Erythroblast (primary cell): Measurements from ENCODE around the gene YPEL2.

Experiments
- DNase-seq, 2 experiments: peaks; one replicate each; lab custom pipeline; 2025; lab: John Stamatoyannopoulos, UW
- GATA1 ChIP-seq: IDR thresholded peaks from 2 replicates; pipeline ENCODE4 v1.6.1; 2011; ENCODE audit warnings: low read depth, mild to moderate bottlenecking, control low read depth, low read length, moderate library complexity
- POLR2A ChIP-seq: IDR thresholded peaks from 2 replicates; pipeline ENCODE4 v1.6.1; 2011; ENCODE audit warnings: mild to moderate bottlenecking, low read length

YPEL2 gene

GRCh38 chr17:59361916-59362810, 30.7 kb downstream of the YPEL2 start:
- TF ChIP-seq POLR2A = no peak
- no peak for TF ChIP-seq GATA1
- DNase-seq = no peak

DNA sequence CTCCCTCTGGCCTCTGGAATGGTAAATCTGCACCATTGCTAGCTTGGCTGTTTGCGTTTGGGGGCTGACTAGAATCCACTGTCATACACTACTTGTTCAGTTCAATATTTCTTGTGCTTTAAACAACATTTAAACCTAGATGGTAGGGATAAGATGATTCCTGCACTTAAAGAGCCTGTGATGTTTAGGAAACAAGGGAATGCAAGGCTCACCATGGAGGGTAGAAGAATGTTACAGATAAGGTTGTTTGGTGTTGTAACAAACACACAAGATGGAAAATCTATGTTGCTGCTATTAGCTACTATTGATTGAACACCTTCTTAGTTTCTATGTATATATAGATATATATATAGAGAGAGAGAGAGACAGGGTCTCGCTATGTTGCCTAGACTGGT, 31.4 kb downstream of the YPEL2 start:
- DNase-seq = no peak
- TF ChIP-seq GATA1 (no peak), POLR2A (no peak)

DNA sequence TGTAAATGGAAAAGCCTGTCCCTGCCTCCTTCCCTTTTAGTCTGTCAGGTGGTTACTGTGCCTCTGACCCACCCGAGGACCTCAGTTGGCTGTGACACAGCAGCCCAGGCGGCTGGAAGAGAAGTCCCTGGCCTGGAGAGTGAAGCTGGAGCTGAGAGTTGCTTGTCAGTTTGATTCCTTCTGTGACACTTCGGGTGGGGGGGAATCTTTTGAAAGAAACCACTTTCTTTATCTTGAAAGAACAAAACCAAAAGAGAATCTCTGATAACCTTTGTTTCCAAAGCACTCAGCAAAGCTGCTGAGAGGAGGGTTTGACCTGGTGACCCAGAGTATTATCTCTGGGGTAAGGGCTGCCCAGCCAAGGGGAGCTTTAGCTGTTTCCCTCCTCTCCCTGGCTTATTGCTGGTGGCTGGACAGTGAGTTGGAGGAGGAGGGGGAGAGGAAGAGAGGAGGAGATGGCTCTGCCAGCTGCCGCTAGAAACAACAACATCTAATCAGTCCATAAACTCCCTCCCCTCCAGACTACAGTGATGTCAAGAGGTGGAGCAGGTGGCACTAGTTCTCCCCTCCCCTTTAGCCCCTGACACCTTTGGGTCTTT, 34.0 kb downstream of the YPEL2 start:
- peak; percentile 35 to 74 for DNase-seq
- TF ChIP-seq POLR2A = no peak
- no peak for TF ChIP-seq GATA1

GRCh38 chr17:59366040-59366757, 34.7 kb downstream of the YPEL2 start:
- DNase-seq = no peak
- TF ChIP-seq GATA1 (no peak), POLR2A (no peak)

DNA sequence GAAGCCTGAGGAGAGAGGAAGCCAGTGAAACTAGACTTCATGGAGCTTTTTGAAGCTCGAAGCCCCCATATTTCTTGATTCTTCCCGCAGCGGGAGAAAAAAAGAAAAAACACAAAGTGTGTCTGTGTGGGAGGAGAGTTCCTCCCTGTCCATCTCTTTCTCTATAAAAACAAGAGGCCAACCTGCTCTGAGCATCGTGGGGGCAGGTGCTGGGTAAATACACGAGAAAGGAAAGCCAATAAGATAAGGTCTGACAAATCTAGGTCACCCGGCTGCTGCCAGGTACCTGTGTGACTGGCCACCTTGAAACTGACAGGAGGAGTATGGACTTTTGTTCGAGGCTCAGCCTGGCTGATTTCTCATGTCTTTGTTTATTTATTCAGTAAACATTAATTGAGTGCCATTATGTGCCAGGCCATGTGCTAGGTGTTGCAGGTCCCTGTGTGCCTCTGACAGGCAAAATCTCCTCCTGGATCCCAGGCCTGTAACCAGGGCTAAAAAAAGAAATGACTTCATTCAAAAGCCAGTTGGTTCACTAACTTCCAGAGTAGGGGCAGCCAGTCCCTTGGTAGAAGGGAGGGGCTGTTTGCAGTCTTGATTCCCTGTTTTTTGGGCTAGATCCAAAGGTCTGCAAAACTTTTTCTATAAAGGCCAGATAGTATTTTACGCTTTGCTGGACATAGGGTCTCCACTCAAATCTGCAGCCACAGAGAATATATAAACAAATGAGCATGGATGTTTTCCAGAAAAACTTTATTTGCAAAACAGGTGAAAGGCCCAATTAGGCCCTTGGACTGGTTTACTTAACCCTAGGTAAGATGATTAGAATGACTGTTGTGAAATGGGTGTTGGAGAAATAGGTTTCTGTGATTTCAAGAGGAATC, 35.6 kb downstream of the YPEL2 start:
- TF ChIP-seq POLR2A = no peak
- TF ChIP-seq GATA1 = no peak
- DNase-seq = no peak

- no peak for DNase-seq
- TF ChIP-seq POLR2A (no peak), GATA1 (no peak)
These were observed 36.2 kb downstream of the YPEL2 start for GRCh38 chr17:59367657-59368045.

- TF ChIP-seq POLR2A (no peak), GATA1 (no peak)
These were observed 36.9 kb downstream of the YPEL2 start for GRCh38 chr17:59368218-59368857.

DNA sequence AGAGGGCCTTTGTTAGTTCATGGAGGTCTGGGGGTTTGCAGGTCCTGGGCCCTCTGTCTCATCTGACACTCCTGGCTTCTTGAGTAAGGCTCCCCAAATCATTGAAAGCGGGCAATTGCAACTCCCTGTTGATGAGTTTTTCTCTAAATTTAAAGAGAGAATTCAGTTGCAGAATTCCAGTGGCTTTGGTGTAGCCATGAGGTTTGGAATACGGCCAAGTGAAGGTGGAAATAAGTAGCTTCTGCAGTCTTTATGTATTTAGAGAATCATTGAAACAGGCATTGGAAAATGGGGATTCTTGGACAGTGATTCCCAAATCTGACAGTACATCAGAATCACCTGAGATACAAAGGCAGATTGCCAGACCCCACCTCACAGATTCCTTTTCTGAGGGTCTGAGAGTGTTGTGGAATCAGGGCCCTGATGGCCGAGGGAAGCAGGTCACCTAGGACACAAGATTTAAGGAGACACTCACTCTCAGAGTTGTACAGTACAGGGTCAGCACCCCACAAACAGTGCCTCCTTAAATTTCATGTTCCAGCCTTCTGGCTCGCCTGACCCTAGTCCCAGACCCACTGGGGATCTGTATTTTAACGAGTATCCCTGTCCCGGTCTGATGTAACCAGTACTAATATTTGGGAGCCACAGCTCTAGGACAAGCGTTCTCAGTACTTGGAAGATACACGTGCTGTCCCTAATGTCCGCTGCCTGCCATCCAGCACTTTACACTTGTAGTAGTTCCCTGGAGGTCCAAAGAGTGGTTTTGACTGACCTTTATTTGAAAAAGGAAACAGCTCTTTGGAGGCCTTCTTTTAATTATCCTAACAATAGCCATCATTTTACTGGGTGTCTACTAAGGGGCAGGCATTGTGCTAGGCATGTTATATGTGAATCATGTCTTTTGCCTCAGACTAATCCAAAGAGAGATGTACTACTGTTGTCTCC, 37.8 kb downstream of the YPEL2 start:
- TF ChIP-seq POLR2A (no peak), GATA1 (no peak)
- no peak for DNase-seq

More at GRCh38 chr17:59368218-59368857, 36.9 kb downstream of the YPEL2 start:
- DNase-seq = no peak

GRCh38 chr17:59370593-59371299, 39.3 kb downstream of the YPEL2 start:
- DNase-seq = no peak
- TF ChIP-seq GATA1 = no peak
- TF ChIP-seq POLR2A = no peak

GRCh38 chr17:59371416-59372100, 40.1 kb downstream of the YPEL2 start:
- no peak for DNase-seq
- no peak for TF ChIP-seq POLR2A
- no peak for TF ChIP-seq GATA1

DNA sequence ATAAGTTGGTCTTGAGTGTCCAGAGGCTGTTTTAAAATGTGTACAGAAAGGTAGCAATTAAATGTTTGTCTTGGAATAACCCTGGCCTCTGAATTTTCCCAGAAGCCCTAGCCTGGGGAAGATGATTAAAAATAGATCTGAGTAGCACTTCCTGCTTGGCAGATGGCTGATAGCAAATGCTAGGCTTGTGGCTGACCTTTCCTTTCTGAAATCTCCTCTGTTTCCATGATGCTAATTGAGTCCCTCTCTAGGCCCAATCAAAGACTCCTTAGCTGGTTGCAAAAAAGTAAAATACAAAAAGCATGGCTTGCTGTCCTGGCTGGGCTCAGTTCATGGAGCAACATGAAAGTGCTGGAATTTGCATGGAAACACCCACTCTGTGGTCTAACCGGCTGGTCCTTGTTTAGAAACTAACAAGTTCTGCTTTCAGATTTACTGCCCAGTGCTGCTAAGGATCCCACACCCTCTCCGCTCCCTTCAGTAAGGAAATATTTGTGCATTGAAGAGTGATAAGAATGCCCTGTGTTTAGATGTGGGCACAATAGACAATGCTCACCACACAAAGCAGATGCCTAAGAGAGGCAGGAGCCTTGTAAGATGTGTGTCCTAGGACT, 40.8 kb downstream of the YPEL2 start:
- TF ChIP-seq POLR2A = no peak
- TF ChIP-seq GATA1 = no peak
- no peak for DNase-seq
